Stimulated activated CD8-positive, alpha-beta memory T cell treated with anti-CD3 and anti-CD28 coated beads, Interleukin-15, amount 100 ng/mL, for 24 hours (primary cell): ENCODE results near the gene SDCCAG8.

Experiments
- DNase-seq: peaks from one replicate; pipeline ENCODE4 v3.0.0-alpha.2; 2020; ENCODE audit warnings: low read depth

The SDCCAG8 gene

GRCh38 chr1:243505986-243506689 is 250.3 kb downstream of the SDCCAG8 start:
- DNase-seq, result no peak

- DNase-seq, result no peak
Measured at GRCh38 chr1:243507001-243507671, 251.3 kb downstream of the SDCCAG8 start.

- DNase-seq, result no peak
Measured at GRCh38 chr1:243507672-243508302, 251.9 kb downstream of the SDCCAG8 start.

- DNase-seq, result no peak
Measured at GRCh38 chr1:243508303-243508713, 252.5 kb downstream of the SDCCAG8 start.

- DNase-seq, result no peak
Measured at GRCh38 chr1:243508943-243509342, 253.1 kb downstream of the SDCCAG8 start.

- DNase-seq, result no peak
Measured at GRCh38 chr1:243510928-243511327, 255.1 kb downstream of the SDCCAG8 start.

GRCh38 chr1:243513726-243514491 is 258.1 kb downstream of the SDCCAG8 start:
- DNase-seq, result no peak

- no peak for DNase-seq
Measured at GRCh38 chr1:243514927-243515326, 259.1 kb downstream of the SDCCAG8 start.

- DNase-seq, result no peak
Measured at GRCh38 chr1:243520831-243521230, 265.0 kb downstream of the SDCCAG8 start.

- DNase-seq, result no peak
Measured at GRCh38 chr1:243523766-243524165, 267.9 kb downstream of the SDCCAG8 start.

GRCh38 chr1:243525085-243525487 is 269.2 kb downstream of the SDCCAG8 start:
- no peak for DNase-seq

GRCh38 chr1:243526180-243526579 is 270.3 kb downstream of the SDCCAG8 start:
- DNase-seq, result no peak

GRCh38 chr1:243528459-243529121 is 272.7 kb downstream of the SDCCAG8 start:
- DNase-seq, result no peak

GRCh38 chr1:243529512-243529911 is 273.7 kb downstream of the SDCCAG8 start:
- no peak for DNase-seq

- no peak for DNase-seq
Measured at GRCh38 chr1:243535014-243535413, 279.2 kb downstream of the SDCCAG8 start.

- no peak for DNase-seq
Measured at GRCh38 chr1:243539636-243540035, 283.8 kb downstream of the SDCCAG8 start.

GRCh38 chr1:243542739-243543415 is 287.0 kb downstream of the SDCCAG8 start:
- no peak for DNase-seq

- no peak for DNase-seq
Measured at GRCh38 chr1:243543501-243543900, 287.7 kb downstream of the SDCCAG8 start.

- no peak for DNase-seq
Measured at GRCh38 chr1:243546457-243546856, 290.6 kb downstream of the SDCCAG8 start.

- no peak for DNase-seq
Measured at GRCh38 chr1:243547891-243548290, 292.1 kb downstream of the SDCCAG8 start.

GRCh38 chr1:243548516-243548915 is 292.7 kb downstream of the SDCCAG8 start:
- DNase-seq, result no peak
